Neural cell (in vitro differentiated cells): ENCODE measurements around the gene ACKR1.

Experiments
- CTCF ChIP-seq: fragments of 450-650 bp; IDR thresholded peaks from 2 replicates; pipeline ENCODE4 v1.5.1; 2014; ENCODE audit warnings: antibody characterized with exemption, mild to moderate bottlenecking, moderate library complexity; ENCODE audit not compliant: poor library complexity, severe bottlenecking
- EP300 ChIP-seq: fragments of 450-650 bp; conservative IDR thresholded peaks from 2 replicates; pipeline ENCODE4 v1.6.1; 2014; ENCODE audit warnings: antibody characterized with exemption, mild to moderate bottlenecking, moderate library complexity; ENCODE audit not compliant: poor library complexity, severe bottlenecking
- EZH2 ChIP-seq: fragments of 200-600, 300-800 bp; shearing (Covaris generic), sonication (generic); IDR thresholded peaks from 2 replicates; pipeline ENCODE4 v1.6.1; 2014; ENCODE audit warnings: antibody characterized with exemption, low read length, borderline replicate concordance, mild to moderate bottlenecking; ENCODE audit not compliant: insufficient read depth, poor library complexity, severe bottlenecking
- MXI1 ChIP-seq: fragments of 450-650 bp; conservative IDR thresholded peaks from 2 replicates; pipeline ENCODE4 v1.6.1; 2014; ENCODE audit warnings: antibody characterized with exemption, mild to moderate bottlenecking; ENCODE audit not compliant: poor library complexity, severe bottlenecking
- POLR2AphosphoS5 ChIP-seq: IDR thresholded peaks from 2 replicates; pipeline ENCODE4 v1.6.1; 2012
- RAD21 ChIP-seq: fragments of 450-650 bp; conservative IDR thresholded peaks from 2 replicates; pipeline ENCODE4 v1.6.1; 2014; ENCODE audit warnings: antibody characterized with exemption, mild to moderate bottlenecking, moderate library complexity
- REST ChIP-seq: IDR thresholded peaks from 2 replicates; pipeline ENCODE4 v1.6.1; 2012; ENCODE audit warnings: borderline replicate concordance
- SMC3 ChIP-seq: fragments of 450-650 bp; conservative IDR thresholded peaks from 2 replicates; pipeline ENCODE4 v1.6.1; 2014; ENCODE audit warnings: antibody characterized with exemption, mild to moderate bottlenecking, moderate library complexity; ENCODE audit not compliant: poor library complexity
- TAF1 ChIP-seq: IDR thresholded peaks from 2 replicates; pipeline ENCODE4 v1.6.1; 2012; ENCODE audit warnings: low read depth

- TF ChIP-seq RAD21 (no peak), EZH2 (no peak), CTCF (no peak), REST (no peak), EP300 (no peak), POLR2AphosphoS5 (no peak), TAF1 (no peak), MXI1 (no peak), SMC3 (no peak)
Measured at GRCh38 chr1:159168043-159168442, 36.6 kb upstream of the ACKR1 start.
